CD8-positive, alpha-beta memory T cell (primary cell): ENCODE measurements around the gene SYAP1. TPM values are rescaled to one million over a fixed set of nuclear protein-coding genes. Genes with fewer than 3 reads are reported as not detected.
"Not testable (repeated sequence)": the region's sequence is repeated elsewhere in the genome, so short reads cannot be mapped to it uniquely, and the experiment has no call there.

Experiments
- CTCF ChIA-PET: fragments of 350-600 bp; sonication (Branson Sonifier 250); formaldehyde crosslinking; loops from one replicate; lab custom pipeline; 2021; ENCODE audit warnings: antibody characterized with exemption; lab: Charles Lee
- POLR2A ChIA-PET: fragments of 350-600 bp; sonication (Branson Sonifier 250); formaldehyde crosslinking; loops from one replicate; lab custom pipeline; 2021; ENCODE audit warnings: antibody characterized with exemption; lab: Charles Lee
- DNase-seq, 5 donors: peaks; one replicate each; pipeline versions ENCODE4 v3.0.0 to v3.0.0-alpha.2; 2020 to 2022; ENCODE audit warnings: mixed read lengths in 1 of 5
- H3K27ac ChIP-seq: one replicate; pipeline ENCODE4 v1.7.0; 2013; ENCODE audit warnings: low read depth, mild to moderate bottlenecking, low read length, moderate library complexity
- H3K27me3 ChIP-seq: 2 replicates; pipeline ENCODE4 v1.7.0; 2013; ENCODE audit warnings: low read length, mild to moderate bottlenecking; ENCODE audit not compliant: insufficient read depth, poor library complexity, severe bottlenecking
- H3K36me3 ChIP-seq: 2 replicates; pipeline ENCODE4 v1.7.0; 2013; ENCODE audit warnings: mild to moderate bottlenecking, low read length, moderate library complexity; ENCODE audit not compliant: insufficient read depth
- H3K4me1 ChIP-seq: 2 replicates; pipeline ENCODE4 v1.7.0; 2013; ENCODE audit warnings: mild to moderate bottlenecking, low read length, moderate library complexity; ENCODE audit not compliant: insufficient read depth
- H3K4me3 ChIP-seq: 2 replicates; pipeline ENCODE4 v1.7.0; 2013; ENCODE audit warnings: mild to moderate bottlenecking, low read length
- H3K9me3 ChIP-seq: 2 replicates; pipeline ENCODE4 v1.7.0; 2013; ENCODE audit warnings: mild to moderate bottlenecking, low read length
- H3K27ac Mint-ChIP-seq, 8 donors: one replicate each; pipeline ENCODE4 v1.8.0; 2020 to 2021; ENCODE audit warnings: mixed read lengths in 8 of 8, mild to moderate bottlenecking in 6 of 8, inconsistent platforms in 3 of 8, moderate library complexity in 3 of 8
- H3K27me3 Mint-ChIP-seq, 2 donors: one replicate each; pipeline ENCODE4 v1.8.0; 2020 to 2021; ENCODE audit warnings: mixed read lengths in 2 of 2, mild to moderate bottlenecking in 1 of 2, moderate library complexity in 1 of 2
- H3K36me3 Mint-ChIP-seq, 3 donors: one replicate each; pipeline ENCODE4 v1.8.0; 2020 to 2021; ENCODE audit warnings: mixed read lengths in 3 of 3, inconsistent platforms in 1 of 3, mild to moderate bottlenecking in 1 of 3
- H3K4me1 Mint-ChIP-seq, 3 donors: one replicate each; pipeline ENCODE4 v1.8.0; 2020 to 2021; ENCODE audit warnings: mixed read lengths in 3 of 3, inconsistent platforms in 1 of 3, mild to moderate bottlenecking in 1 of 3
- H3K4me3 Mint-ChIP-seq, 7 donors: one replicate each; pipeline ENCODE4 v1.8.0; 2020 to 2021; ENCODE audit warnings: mixed read lengths in 7 of 7, mild to moderate bottlenecking in 6 of 7, moderate library complexity in 4 of 7, inconsistent platforms in 2 of 7
- H3K9me3 Mint-ChIP-seq, 5 donors: one replicate each; pipeline ENCODE4 v1.8.0; 2020 to 2022; ENCODE audit warnings: mixed read lengths in 5 of 5, mild to moderate bottlenecking in 3 of 5, moderate library complexity in 2 of 5, inconsistent platforms in 1 of 5
- polyA plus RNA-seq: library from polyadenylated mRNA; unstranded; fragments of 300-500 nt; fragmentation: Illumina TruSeq; gene quantifications from one replicate; pipeline ENCODE4 v1.2.3, GENCODE V29; 2021
- total RNA-seq, 2 experiments: library from RNA; stranded (reverse); gene quantifications; one replicate each; pipeline ENCODE4 v1.2.3, GENCODE V29; 2021

SYAP1 gene
- total and polyA plus RNA-seq, 3 experiments from 2014 or later: 18.9 to 22.6 (median 22.6) TPM

- Mint-ChIP-seq H3K4me3 (no peak overlapping the region), H3K4me1 (no peaks in the 10 kb centered on the region), H3K27ac (no peak overlapping the region), H3K27me3 (peaks cover 0 to 3% of the 10 kb centered on the region in 2 donors), H3K9me3 (no peaks in the 10 kb centered on the region), H3K36me3 (peaks cover 17 to 55% (median 20%) of the 10 kb centered on the region in 3 donors)
- Histone ChIP-seq H3K36me3 (no peaks in the 10 kb centered on the region), H3K4me3 (no peak overlapping the region), H3K9me3 (no peaks in the 10 kb centered on the region), H3K4me1 (no peaks in the 10 kb centered on the region), H3K27ac (no peak overlapping the region), H3K27me3 (no peaks in the 10 kb centered on the region)
- CTCF ChIA-PET: no interaction called here
- POLR2A ChIA-PET: no interaction called here
- no peak for DNase-seq
Observed at GRCh38 chrX:16745659-16746058, 26.2 kb downstream of the SYAP1 start.

GRCh38 chrX:16748425-16748824, 29.0 kb downstream of the SYAP1 start:
- H3K4me3 Mint-ChIP-seq: no peak overlapping the region
- no peaks in the 10 kb centered on the region for H3K9me3 ChIP-seq
- H3K4me1 ChIP-seq: no peaks in the 10 kb centered on the region
- H3K4me1 Mint-ChIP-seq: peaks cover 0 to 1% (median 0%) of the 10 kb centered on the region in 3 donors
- no peaks in the 10 kb centered on the region for H3K9me3 Mint-ChIP-seq
- peaks cover 17 to 52% (median 19%) of the 10 kb centered on the region in 3 donors for H3K36me3 Mint-ChIP-seq
- no peaks in the 10 kb centered on the region for H3K27me3 ChIP-seq
- H3K27ac ChIP-seq: no peak overlapping the region
- peaks cover 0 to 3% of the 10 kb centered on the region in 2 donors for H3K27me3 Mint-ChIP-seq
- H3K27ac Mint-ChIP-seq: no peak overlapping the region
- no peak for DNase-seq
- ChIA-PET CTCF (no interaction called here), POLR2A (no interaction called here)
- H3K36me3 ChIP-seq: no peaks in the 10 kb centered on the region
- no peak overlapping the region for H3K4me3 ChIP-seq

- no peak for DNase-seq
- Histone ChIP-seq H3K4me1 (no peaks in the 10 kb centered on the region), H3K4me3 (no peak overlapping the region), H3K9me3 (no peaks in the 10 kb centered on the region), H3K27ac (no peak overlapping the region), H3K27me3 (no peaks in the 10 kb centered on the region), H3K36me3 (no peaks in the 10 kb centered on the region)
- Mint-ChIP-seq H3K4me1 (peaks cover 0 to 3% (median 0%) of the 10 kb centered on the region in 3 donors), H3K9me3 (no peaks in the 10 kb centered on the region), H3K27me3 (peaks cover 0 to 2% of the 10 kb centered on the region in 2 donors), H3K27ac (no peak overlapping the region), H3K36me3 (peaks cover 18 to 51% (median 18%) of the 10 kb centered on the region in 3 donors), H3K4me3 (no peak overlapping the region)
- CTCF ChIA-PET: no interaction called here
- POLR2A ChIA-PET: no interaction called here
Observed at GRCh38 chrX:16750136-16750535, 30.7 kb downstream of the SYAP1 start.

GRCh38 chrX:16754019-16754418, 34.6 kb downstream of the SYAP1 start:
- no peaks in the 10 kb centered on the region for H3K4me1 ChIP-seq
- peaks cover 10% of the 10 kb centered on the region for H3K36me3 ChIP-seq
- H3K9me3 ChIP-seq: no peaks in the 10 kb centered on the region
- peaks cover 24 to 61% (median 24%) of the 10 kb centered on the region in 3 donors for H3K36me3 Mint-ChIP-seq
- no peaks in the 10 kb centered on the region for H3K27me3 ChIP-seq
- no peak overlapping the region for H3K27ac ChIP-seq
- H3K27ac Mint-ChIP-seq: peak overlapping the region in 1 of 8 donors; percentile 63
- H3K4me1 Mint-ChIP-seq: peaks cover 0 to 3% (median 0%) of the 10 kb centered on the region in 3 donors
- DNase-seq: no peak
- H3K9me3 Mint-ChIP-seq: no peaks in the 10 kb centered on the region
- CTCF ChIA-PET: no interaction called here
- no peak overlapping the region for H3K4me3 Mint-ChIP-seq
- H3K27me3 Mint-ChIP-seq: no peaks in the 10 kb centered on the region
- H3K4me3 ChIP-seq: no peak overlapping the region
- POLR2A ChIA-PET: no interaction called here

- no peak overlapping the region for H3K27ac Mint-ChIP-seq
- no peak overlapping the region for H3K4me3 Mint-ChIP-seq
- H3K9me3 Mint-ChIP-seq: no peaks in the 10 kb centered on the region
- Histone ChIP-seq H3K4me1 (no peaks in the 10 kb centered on the region), H3K4me3 (no peak overlapping the region), H3K27ac (no peak overlapping the region), H3K9me3 (no peaks in the 10 kb centered on the region), H3K36me3 (peaks cover 15% of the 10 kb centered on the region), H3K27me3 (no peaks in the 10 kb centered on the region)
- ChIA-PET POLR2A (no interaction called here), CTCF (no interaction called here)
- peaks cover 0 to 3% (median 0%) of the 10 kb centered on the region in 3 donors for H3K4me1 Mint-ChIP-seq
- H3K36me3 Mint-ChIP-seq: peaks cover 20 to 64% (median 32%) of the 10 kb centered on the region in 3 donors
- no peaks in the 10 kb centered on the region for H3K27me3 Mint-ChIP-seq
- no peak for DNase-seq
Observed at GRCh38 chrX:16756724-16757123, 37.3 kb downstream of the SYAP1 start.

GRCh38 chrX:16761500-16761899, 42.1 kb downstream of the SYAP1 start:
- H3K9me3 Mint-ChIP-seq: not testable (repeated sequence)

GRCh38 chrX:16762579-16762978, 43.2 kb downstream of the SYAP1 start:
- no peak overlapping the region for H3K4me3 ChIP-seq
- ChIA-PET CTCF (no interaction called here), POLR2A (no interaction called here)
- Mint-ChIP-seq H3K4me3 (no peak overlapping the region), H3K9me3 (no peaks in the 10 kb centered on the region), H3K36me3 (peaks cover 3 to 24% (median 9%) of the 10 kb centered on the region in 3 donors), H3K27me3 (peaks cover 0 to 5% of the 10 kb centered on the region in 2 donors), H3K27ac (peak overlapping the region in 1 of 8 donors; percentile 84), H3K4me1 (no peaks in the 10 kb centered on the region)
- no peaks in the 10 kb centered on the region for H3K9me3 ChIP-seq
- no peaks in the 10 kb centered on the region for H3K4me1 ChIP-seq
- DNase-seq: no peak
- H3K27ac ChIP-seq: no peak overlapping the region
- no peaks in the 10 kb centered on the region for H3K27me3 ChIP-seq
- H3K36me3 ChIP-seq: peaks cover 6% of the 10 kb centered on the region

More at GRCh38 chrX:16761500-16761899, 42.1 kb downstream of the SYAP1 start:
- H3K4me3 Mint-ChIP-seq, H3K27ac Mint-ChIP-seq, H3K4me1 Mint-ChIP-seq, H3K27ac ChIP-seq, H3K4me3 ChIP-seq, H3K27me3 Mint-ChIP-seq, DNase-seq, H3K9me3 ChIP-seq, CTCF ChIA-PET, H3K27me3 ChIP-seq, H3K4me1 ChIP-seq: not testable (repeated sequence)
- POLR2A ChIA-PET: interaction anchor here (0.6 kb wide), 1 partner anchor 26 kb away, joined by 4 read pairs; no protein-coding TSS in a partner anchor
- H3K36me3 ChIP-seq: peaks cover 10% of the 10 kb centered on the region
- peaks cover 9 to 32% (median 16%) of the 10 kb centered on the region in 3 donors for H3K36me3 Mint-ChIP-seq

GRCh38 chrX:16765594-16765993, 46.2 kb downstream of the SYAP1 start:
- H3K4me1 Mint-ChIP-seq: no peaks in the 10 kb centered on the region
- peaks cover 0 to 5% (median 4%) of the 10 kb centered on the region in 3 donors for H3K36me3 Mint-ChIP-seq
- H3K4me3 ChIP-seq: no peak overlapping the region
- ChIA-PET CTCF (no interaction called here), POLR2A (no interaction called here)
- H3K27me3 ChIP-seq: no peaks in the 10 kb centered on the region
- no peaks in the 10 kb centered on the region for H3K4me1 ChIP-seq
- no peaks in the 10 kb centered on the region for H3K9me3 Mint-ChIP-seq
- DNase-seq: no peak
- H3K9me3 ChIP-seq: no peaks in the 10 kb centered on the region
- H3K27me3 Mint-ChIP-seq: peaks cover 4 to 5% of the 10 kb centered on the region in 2 donors
- no peak overlapping the region for H3K4me3 Mint-ChIP-seq
- no peak overlapping the region for H3K27ac ChIP-seq
- H3K36me3 ChIP-seq: no peaks in the 10 kb centered on the region
- no peak overlapping the region for H3K27ac Mint-ChIP-seq
